GM08714 (cell line): ENCODE data around the gene ATRN.
"Not testable (repeated sequence)": the region's sequence is repeated elsewhere in the genome, so short reads cannot be mapped to it uniquely, and the experiment has no call there.

Source experiments
- H3K4me3 ChIP-seq: fragments of 200-500 bp; sonication (Bioruptor generic); 2 replicates; pipeline ENCODE4 v1.5.1; 2014; ENCODE audit warnings: mild to moderate bottlenecking, low read length, inconsistent platforms
- ZNF274 ChIP-seq: IDR thresholded peaks from 2 replicates; pipeline ENCODE4 v1.6.1; 2012; ENCODE audit warnings: mild to moderate bottlenecking, low read depth, low read length

Gene ATRN

DNA sequence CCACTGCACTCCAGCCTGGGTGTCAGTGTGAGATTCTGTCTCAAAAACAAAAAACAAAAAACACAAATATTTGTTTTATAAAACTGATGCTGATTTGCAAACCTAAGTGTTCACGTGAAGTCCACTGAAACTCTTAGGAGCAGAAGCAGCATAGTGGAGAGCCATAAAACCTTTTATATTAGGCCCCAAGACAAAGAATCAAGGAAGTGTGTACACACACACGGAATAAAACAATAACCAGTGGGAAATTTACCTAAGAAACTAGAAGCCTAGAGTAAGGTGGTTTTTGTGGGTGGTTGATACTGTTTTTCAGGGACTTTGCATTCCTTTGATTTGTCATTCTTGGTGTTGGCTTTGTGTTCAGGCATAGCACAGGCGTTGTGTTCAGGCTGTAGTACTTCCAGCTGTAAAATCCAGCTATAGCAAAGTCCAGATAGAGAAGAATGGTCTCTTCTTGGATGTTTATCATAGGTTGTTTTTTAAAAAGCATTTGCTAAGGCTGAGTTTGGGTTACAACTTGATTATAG, 61.3 kb downstream of the ATRN start:
- no peak overlapping the region for H3K4me3 ChIP-seq
- no peak for TF ChIP-seq ZNF274

- not testable (repeated sequence) for H3K4me3 ChIP-seq
These were observed 66.9 kb downstream of the ATRN start for GRCh38 chr20:3537733-3538132.

DNA sequence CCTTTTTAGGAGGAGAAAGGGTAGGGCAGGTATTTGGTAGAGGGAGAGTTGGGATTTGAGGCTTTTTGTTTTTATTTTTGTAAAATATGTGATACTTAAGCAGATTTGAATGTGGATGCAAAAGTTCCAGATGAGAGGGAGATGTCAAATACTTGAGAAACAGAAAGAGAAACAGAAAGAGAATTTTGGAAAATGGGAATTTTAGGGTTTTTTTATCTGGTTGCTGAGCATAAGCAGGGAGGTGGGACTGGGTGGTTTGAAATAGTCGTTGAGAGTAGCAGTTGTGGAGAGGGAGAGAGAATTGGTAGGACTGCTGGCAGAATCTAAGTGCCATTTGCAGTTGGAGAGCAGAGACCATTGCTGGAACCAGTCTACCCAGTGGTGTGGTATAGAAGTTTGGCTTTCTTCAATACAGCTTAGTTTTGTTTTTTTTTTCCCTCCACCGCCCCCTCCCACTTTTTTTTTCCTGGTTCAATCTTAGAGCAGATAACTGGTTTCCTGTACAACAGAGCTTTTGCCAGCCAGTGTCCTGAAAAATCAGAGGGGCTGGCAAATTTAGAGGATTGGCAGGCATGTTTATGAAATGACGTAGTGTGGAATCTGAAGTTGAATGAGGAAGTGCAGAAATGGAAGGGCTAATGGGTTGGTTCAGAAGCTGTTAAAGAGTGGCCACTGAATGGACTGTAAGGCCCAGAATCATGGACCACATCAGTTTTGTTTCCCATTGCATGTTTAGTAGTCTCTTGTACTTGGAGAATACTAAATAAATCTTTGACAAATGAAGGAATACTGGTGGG, 68.7 kb downstream of the ATRN start:
- H3K4me3 ChIP-seq, result no peak overlapping the region
- TF ChIP-seq ZNF274, result no peak

DNA sequence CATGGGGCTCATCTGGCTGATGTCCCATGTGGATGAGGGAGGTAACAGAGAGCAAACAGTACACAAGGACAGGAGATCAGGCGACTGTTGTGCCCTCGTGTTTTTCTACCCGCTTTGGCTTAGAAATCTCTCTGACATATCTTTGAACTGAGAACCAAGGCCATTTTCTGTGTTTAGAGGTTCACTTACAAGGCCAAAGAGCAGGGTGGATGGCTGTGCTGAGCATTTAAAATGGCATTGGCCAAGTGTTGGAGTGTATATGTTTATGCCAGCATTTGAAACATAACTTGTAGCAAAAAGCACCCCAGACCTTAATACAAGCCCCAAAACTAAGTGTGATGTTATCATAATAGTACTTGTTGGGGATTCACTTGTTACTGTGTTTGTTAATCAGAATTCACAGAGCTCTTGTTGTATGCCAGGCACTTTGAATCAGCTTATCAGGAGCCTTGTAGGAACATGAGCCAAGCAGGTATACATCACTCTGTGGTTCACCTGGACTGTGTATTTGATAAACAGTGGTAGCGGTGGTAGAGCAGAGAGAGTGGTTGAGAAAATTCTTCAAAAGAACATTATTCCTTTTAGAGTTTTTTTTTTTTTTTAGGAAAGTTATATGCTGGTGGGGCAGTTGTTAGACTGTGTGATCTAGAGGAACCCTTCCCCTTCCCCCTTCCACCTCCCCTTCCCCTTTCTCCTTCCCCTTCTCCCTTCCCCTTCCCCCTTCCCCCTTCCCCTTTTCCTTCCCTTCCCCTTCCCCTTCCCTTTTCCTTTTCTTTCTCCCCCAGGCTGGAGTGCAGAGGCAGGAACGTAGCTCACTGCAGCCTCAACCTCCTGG, 71.3 kb downstream of the ATRN start:
- no peak for TF ChIP-seq ZNF274
- no peak overlapping the region for H3K4me3 ChIP-seq

DNA sequence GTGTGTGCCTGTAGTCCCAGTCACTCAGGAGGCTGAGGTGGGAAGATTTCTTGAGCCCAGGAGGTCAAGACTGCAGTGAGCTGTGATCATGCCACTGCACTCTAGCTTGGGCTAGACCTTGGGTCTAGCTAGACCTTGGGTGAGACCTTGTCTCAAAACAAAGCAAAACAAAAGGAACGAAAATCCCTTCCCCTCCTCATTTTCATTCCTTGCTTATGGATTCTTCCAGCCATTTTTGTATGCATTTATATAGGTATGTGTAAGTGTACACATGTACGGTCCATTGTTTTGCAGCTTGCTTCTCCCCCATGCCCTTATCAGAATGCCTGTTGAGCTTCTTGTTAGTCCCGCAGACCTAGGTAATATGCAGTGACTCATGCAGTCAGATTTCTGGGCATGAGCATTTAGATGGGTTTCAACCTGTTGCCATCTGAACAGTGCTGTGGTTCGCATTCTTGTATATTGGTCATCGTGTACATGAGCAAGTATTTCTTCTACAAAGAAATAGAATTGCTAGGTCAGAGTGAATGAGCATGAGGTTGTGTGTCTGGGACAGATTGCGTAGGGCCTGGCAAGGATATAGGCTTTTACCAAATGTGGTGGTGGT, 73.2 kb downstream of the ATRN start:
- no peak for TF ChIP-seq ZNF274
- no peak overlapping the region for H3K4me3 ChIP-seq

DNA sequence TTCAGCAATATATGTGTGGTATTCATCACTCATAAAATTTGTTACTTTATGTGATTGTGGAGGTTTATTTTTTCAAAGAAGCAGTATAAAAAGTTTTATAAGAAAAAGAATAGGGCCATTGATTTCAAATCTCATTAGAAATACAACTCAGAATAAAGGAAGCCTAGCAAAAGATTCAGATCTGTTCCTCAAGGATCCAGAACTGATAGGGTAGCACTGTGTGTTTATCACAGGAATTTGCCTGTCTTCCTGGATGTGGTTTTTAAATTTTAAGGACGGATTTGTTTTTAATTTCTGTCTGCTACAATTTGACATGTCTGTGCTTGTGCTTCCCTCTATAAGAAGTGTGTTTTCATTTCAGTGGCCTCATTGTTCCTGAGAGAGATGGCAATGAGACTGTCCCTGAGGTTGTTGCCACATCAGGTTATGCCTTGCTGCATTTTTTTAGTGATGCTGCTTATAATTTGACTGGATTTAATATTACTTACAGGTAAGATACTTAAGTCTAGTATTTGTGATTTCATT, 74.6 kb downstream of the ATRN start:
- no peak overlapping the region for H3K4me3 ChIP-seq
- TF ChIP-seq ZNF274, result no peak

GRCh38 chr20:3547906-3548305, 77.1 kb downstream of the ATRN start:
- TF ChIP-seq ZNF274, result no peak

DNA sequence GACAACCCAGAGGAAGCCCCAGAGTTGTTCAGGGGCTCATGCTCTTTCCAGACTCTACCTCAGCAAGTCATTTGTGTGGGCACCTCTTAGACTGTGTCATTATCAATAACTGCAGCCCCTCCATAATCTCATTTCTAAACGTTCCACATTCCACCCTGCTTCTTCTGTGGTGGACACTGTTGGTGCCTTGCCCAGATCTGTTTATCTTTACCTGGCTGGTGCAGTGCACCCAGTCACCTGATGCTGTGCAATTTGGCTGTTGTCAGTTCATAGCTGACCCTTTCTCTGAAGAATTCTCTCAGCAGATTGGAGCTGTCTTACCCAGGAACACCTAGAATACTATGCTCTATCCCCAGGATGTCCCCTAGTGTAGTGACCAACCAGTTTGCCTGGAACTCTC, 80.0 kb downstream of the ATRN start:
- TF ChIP-seq ZNF274, result no peak
- no peak overlapping the region for H3K4me3 ChIP-seq

More at GRCh38 chr20:3547906-3548305, 77.1 kb downstream of the ATRN start:
- no peak overlapping the region for H3K4me3 ChIP-seq

DNA sequence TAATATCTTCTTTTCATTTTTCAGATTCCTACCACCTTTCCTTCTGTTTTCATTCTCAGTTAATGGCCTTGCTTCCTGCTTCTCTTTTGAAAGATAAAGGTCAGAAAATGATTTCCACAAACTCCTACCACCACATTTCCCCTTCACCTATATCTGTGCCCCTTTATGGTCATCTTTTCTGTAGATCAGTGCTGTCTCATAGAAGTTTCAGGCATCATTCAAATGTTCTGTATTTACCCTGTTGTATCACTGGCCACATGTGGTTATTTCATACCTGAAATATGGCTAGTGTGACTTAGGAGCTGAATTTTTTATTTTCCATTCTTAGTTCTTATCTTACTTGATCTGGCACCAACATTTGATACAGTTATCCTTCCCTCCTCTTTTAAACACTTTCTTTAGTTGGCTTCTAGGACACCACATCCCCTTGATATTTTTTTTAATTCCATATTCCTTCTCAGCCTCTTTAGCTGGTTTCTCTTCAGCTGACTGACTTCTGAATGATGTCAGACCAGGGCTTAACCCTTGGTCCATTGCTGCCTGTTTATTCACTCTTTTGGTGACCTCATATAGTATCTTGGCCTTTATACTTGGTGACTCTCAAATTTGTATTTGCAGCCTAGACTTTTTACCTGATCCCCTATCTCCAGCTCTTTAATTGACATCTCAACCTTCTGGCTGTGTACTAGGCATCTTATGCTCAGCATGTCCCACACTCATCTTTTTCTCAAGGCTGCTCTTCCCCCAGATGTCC, 81.0 kb downstream of the ATRN start:
- no peak overlapping the region for H3K4me3 ChIP-seq
- TF ChIP-seq ZNF274, result no peak

GRCh38 chr20:3553663-3554062, 82.8 kb downstream of the ATRN start:
- TF ChIP-seq ZNF274, result no peak

GRCh38 chr20:3557237-3557785, 86.5 kb downstream of the ATRN start:
- TF ChIP-seq ZNF274, result no peak

More at GRCh38 chr20:3553663-3554062, 82.8 kb downstream of the ATRN start:
- no peak overlapping the region for H3K4me3 ChIP-seq

GRCh38 chr20:3559231-3559630, 88.4 kb downstream of the ATRN start:
- H3K4me3 ChIP-seq, result no peak overlapping the region
- TF ChIP-seq ZNF274, result no peak

More at GRCh38 chr20:3557237-3557785, 86.5 kb downstream of the ATRN start:
- H3K4me3 ChIP-seq, result no peak overlapping the region

DNA sequence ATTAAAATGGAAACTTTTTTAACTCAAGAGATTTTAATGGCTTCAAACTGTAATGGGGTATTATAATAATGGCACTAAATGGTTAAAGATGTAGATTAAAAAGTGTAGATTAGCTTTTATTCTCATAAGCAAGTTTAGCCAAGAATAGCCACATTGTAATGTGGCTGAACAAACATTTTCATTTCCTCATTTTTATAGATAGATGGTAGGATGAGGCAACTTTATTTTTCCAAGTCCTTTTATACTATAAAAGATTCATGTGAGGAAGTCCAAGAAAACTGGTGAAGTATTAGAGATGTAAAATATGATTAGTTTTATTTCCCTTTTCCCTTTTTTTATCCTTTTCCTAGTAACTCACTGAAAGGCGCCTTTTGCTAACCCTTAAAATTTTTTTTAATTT, 88.8 kb downstream of the ATRN start:
- H3K4me3 ChIP-seq, result no peak overlapping the region
- no peak for TF ChIP-seq ZNF274
